SIG-M5 (cell line): ENCODE data around the gene GALNT1.

Source experiments
- DNase-seq: peaks from one replicate; lab custom pipeline; 2025; lab: John Stamatoyannopoulos, UW

The GALNT1 gene

GRCh38 chr18:35716169-35716831 is 134.8 kb downstream of the GALNT1 start:
- no peak for DNase-seq

GRCh38 chr18:35717182-35717581 is 135.6 kb downstream of the GALNT1 start:
- no peak for DNase-seq

GRCh38 chr18:35721431-35722081 is 140.0 kb downstream of the GALNT1 start:
- no peak for DNase-seq

GRCh38 chr18:35728676-35729075 is 147.1 kb downstream of the GALNT1 start:
- no peak for DNase-seq

GRCh38 chr18:35729991-35730668 is 148.6 kb downstream of the GALNT1 start:
- no peak for DNase-seq

- no peak for DNase-seq
These were observed 149.3 kb downstream of the GALNT1 start for GRCh38 chr18:35730691-35731370.

GRCh38 chr18:35731701-35732100 is 150.2 kb downstream of the GALNT1 start:
- DNase-seq = no peak

GRCh38 chr18:35732162-35732561 is 150.6 kb downstream of the GALNT1 start:
- DNase-seq = no peak

- no peak for DNase-seq
These were observed 151.1 kb downstream of the GALNT1 start for GRCh38 chr18:35732636-35733035.

- DNase-seq = no peak
These were observed 151.9 kb downstream of the GALNT1 start for GRCh38 chr18:35733408-35733807.

- DNase-seq = no peak
These were observed 155.2 kb downstream of the GALNT1 start for GRCh38 chr18:35736696-35737095.

- DNase-seq = no peak
These were observed 158.2 kb downstream of the GALNT1 start for GRCh38 chr18:35739778-35740177.

- DNase-seq = no peak
These were observed 159.1 kb downstream of the GALNT1 start for GRCh38 chr18:35740656-35741055.

GRCh38 chr18:35743916-35744315 is 162.4 kb downstream of the GALNT1 start:
- no peak for DNase-seq

- no peak for DNase-seq
These were observed 164.3 kb downstream of the GALNT1 start for GRCh38 chr18:35745814-35746213.

GRCh38 chr18:35746826-35747339 is 165.3 kb downstream of the GALNT1 start:
- no peak for DNase-seq

- no peak for DNase-seq
These were observed 166.4 kb downstream of the GALNT1 start for GRCh38 chr18:35747894-35748472.

GRCh38 chr18:35749701-35750100 is 168.2 kb downstream of the GALNT1 start:
- DNase-seq = no peak

- DNase-seq = no peak
These were observed 169.4 kb downstream of the GALNT1 start for GRCh38 chr18:35750929-35751328.

- DNase-seq = no peak
These were observed 171.9 kb downstream of the GALNT1 start for GRCh38 chr18:35753306-35753910.

GRCh38 chr18:35754464-35754863 is 172.9 kb downstream of the GALNT1 start:
- DNase-seq = no peak

- no peak for DNase-seq
These were observed 173.8 kb downstream of the GALNT1 start for GRCh38 chr18:35755369-35755768.
